ENCODE measurements around the gene ACADVL. TPM values are rescaled to one million over a fixed set of nuclear protein-coding genes. Genes with fewer than 3 reads are reported as not detected.
A peak's percentile ranks its signal among the peaks of the same experiment; 100 is the strongest.

ACADVL gene
- total RNA-seq, 1 donor from 2014 or later: 86.7 TPM

GRCh38 chr17:7204828-7205461 is 14.8 kb upstream of the ACADVL start:
- peaks cover 11% of the 10 kb centered on the region for H3K36me3 ChIP-seq
- H3K27ac ChIP-seq: no peak overlapping the region
- no peaks in the 10 kb centered on the region for H3K27me3 ChIP-seq
- peaks cover 48% of the 10 kb centered on the region for H3K79me2 ChIP-seq (ENCODE audit: low read depth)
- TF ChIP-seq EZH2 (IDR thresholded peaks at IDR 0.05) (no peak), CTCF (IDR thresholded peaks at IDR 0.05) (no peak), EZH2phosphoT487 (IDR thresholded peaks at IDR 0.05) (no peak)
- Mint-ChIP-seq H3K4me3 (peak overlapping the region; percentile 78), H3K27me3 (ENCODE audit: insufficient read depth, low read depth) (peaks cover 2% of the 10 kb centered on the region), H3K4me1 (peaks cover 59% of the 10 kb centered on the region), H3K9me3 (no peaks in the 10 kb centered on the region), H3K36me3 (peaks cover 25% of the 10 kb centered on the region), H3K27ac (peak overlapping the region; percentile 48)
- peak overlapping the region; percentile 58 for H3K4me3 ChIP-seq
- DNase-seq (ENCODE audit: low spot score): peak; percentile 99
- peaks cover 29% of the 10 kb centered on the region for H4K20me1 ChIP-seq (ENCODE audit: low read depth)
- H3K9me3 ChIP-seq (ENCODE audit: low read depth): no peaks in the 10 kb centered on the region
- H3K4me1 ChIP-seq: peaks cover 36% of the 10 kb centered on the region
- H2AFZ ChIP-seq (replicated peaks): no peak overlapping the region
- peak overlapping the region; percentile 76 for H3K4me2 ChIP-seq
- H3K9ac ChIP-seq: no peak overlapping the region
- H3F3A ChIP-seq (ENCODE audit: low read depth): peaks cover 35% of the 10 kb centered on the region

- peaks cover 2% of the 10 kb centered on the region for H3K27me3 Mint-ChIP-seq (ENCODE audit: insufficient read depth, low read depth)
- Histone ChIP-seq H3K27me3 (no peaks in the 10 kb centered on the region), H3F3A (ENCODE audit: low read depth) (peaks cover 41% of the 10 kb centered on the region), H2AFZ (replicated peaks) (no peak overlapping the region), H3K4me3 (peak overlapping the region; percentile 58), H3K4me1 (peaks cover 38% of the 10 kb centered on the region), H4K20me1 (ENCODE audit: low read depth) (peaks cover 29% of the 10 kb centered on the region), H3K4me2 (peak overlapping the region; percentile 76), H3K9ac (no peak overlapping the region), H3K9me3 (ENCODE audit: low read depth) (no peaks in the 10 kb centered on the region), H3K27ac (no peak overlapping the region), H3K79me2 (ENCODE audit: low read depth) (peaks cover 54% of the 10 kb centered on the region), H3K36me3 (peaks cover 11% of the 10 kb centered on the region)
- H3K36me3 Mint-ChIP-seq: peaks cover 25% of the 10 kb centered on the region
- no peak for DNase-seq (ENCODE audit: low spot score)
- H3K27ac Mint-ChIP-seq: peak overlapping the region; percentile 48
- no peaks in the 10 kb centered on the region for H3K9me3 Mint-ChIP-seq
- TF ChIP-seq EZH2phosphoT487 (IDR thresholded peaks at IDR 0.05) (no peak), EZH2 (IDR thresholded peaks at IDR 0.05) (no peak), CTCF (IDR thresholded peaks at IDR 0.05) (no peak)
- H3K4me3 Mint-ChIP-seq: peak overlapping the region; percentile 78
- peaks cover 65% of the 10 kb centered on the region for H3K4me1 Mint-ChIP-seq
Measured at GRCh38 chr17:7205561-7205960, 14.2 kb upstream of the ACADVL start.

GRCh38 chr17:7207120-7208001 is 12.4 kb upstream of the ACADVL start:
- H3K9me3 Mint-ChIP-seq: no peaks in the 10 kb centered on the region
- Histone ChIP-seq H3F3A (ENCODE audit: low read depth) (peaks cover 50% of the 10 kb centered on the region), H3K9ac (no peak overlapping the region), H2AFZ (replicated peaks) (no peak overlapping the region), H3K36me3 (peaks cover 4% of the 10 kb centered on the region), H3K27me3 (no peaks in the 10 kb centered on the region), H4K20me1 (ENCODE audit: low read depth) (peaks cover 29% of the 10 kb centered on the region), H3K9me3 (ENCODE audit: low read depth) (no peaks in the 10 kb centered on the region), H3K4me1 (peaks cover 51% of the 10 kb centered on the region), H3K4me2 (peak overlapping the region; percentile 72), H3K4me3 (peak overlapping the region; percentile 30), H3K79me2 (ENCODE audit: low read depth) (peaks cover 71% of the 10 kb centered on the region), H3K27ac (no peak overlapping the region)
- peaks cover 4% of the 10 kb centered on the region for H3K27me3 Mint-ChIP-seq (ENCODE audit: insufficient read depth, low read depth)
- peak overlapping the region; percentile 72 for H3K27ac Mint-ChIP-seq
- H3K4me3 Mint-ChIP-seq: peak overlapping the region; percentile 79
- no peak for DNase-seq (ENCODE audit: low spot score)
- peaks cover 77% of the 10 kb centered on the region for H3K4me1 Mint-ChIP-seq
- H3K36me3 Mint-ChIP-seq: peaks cover 16% of the 10 kb centered on the region
- TF ChIP-seq EZH2 (IDR thresholded peaks at IDR 0.05): no peak
- TF ChIP-seq CTCF (IDR thresholded peaks at IDR 0.05): no peak
- no peak for TF ChIP-seq EZH2phosphoT487 (IDR thresholded peaks at IDR 0.05)
